Cardiac muscle cell (in vitro differentiated cells and primary cell): ENCODE data around the gene FRMD3. TPM values are rescaled to one million over a fixed set of nuclear protein-coding genes. Genes with fewer than 3 reads are reported as not detected.

ENCODE experiments used
- DNase-seq, 2 donors: peaks; one replicate each; pipeline versions ENCODE4 v3.0.0 to v3.0.0-alpha.2; 2010 to 2017; ENCODE audit warnings: low read depth in 1 of 2, low spot score in 1 of 2
- H3K27ac ChIP-seq: fragments of 200-600 bp; sonication (generic); 2 replicates; pipeline ENCODE4 v1.5.1; 2016
- H3K27me3 ChIP-seq: fragments of 200-600 bp; sonication (generic); 2 replicates; pipeline ENCODE4 v1.6.0; 2016; ENCODE audit warnings: control low read depth
- H3K36me3 ChIP-seq: fragments of 200-600 bp; sonication (generic); 2 replicates; pipeline ENCODE4 v1.5.1; 2016; ENCODE audit warnings: control low read depth
- H3K4me1 ChIP-seq: fragments of 200-600 bp; sonication (generic); 2 replicates; pipeline ENCODE4 v1.8.1; 2017; ENCODE audit warnings: low read depth, mild to moderate bottlenecking, mixed run types
- H3K4me3 ChIP-seq: fragments of 200-600 bp; sonication (generic); 2 replicates; pipeline ENCODE4 v1.5.1; 2016; ENCODE audit warnings: mild to moderate bottlenecking
- H3K9me3 ChIP-seq: fragments of 200-600 bp; sonication (generic); 2 replicates; pipeline ENCODE4 v1.5.1; 2017; ENCODE audit warnings: low read depth, mild to moderate bottlenecking, control low read depth
- polyA plus RNA-seq: library from polyadenylated mRNA; unstranded; fragments of >200 nt; fragmentation: Nextera tagmentation; extraction: Ambion mirVana; gene quantifications from 2 replicates; pipeline ENCODE4 v1.2.1, GENCODE V29; 2016
- total RNA-seq: library from RNA; depleted of rRNA; stranded (reverse); fragments of >200 nt; gene quantifications from 2 replicates; pipeline ENCODE4 v1.2.3, GENCODE V29; 2016
- TF ChIP-seq, protein P1 (sequence below): IDR thresholded peaks from 2 replicates; pipeline ENCODE4 v1.5.1; 2012; ENCODE audit warnings: low read depth, mild to moderate bottlenecking, low read length

Gene FRMD3
- total and polyA plus RNA-seq, 2 experiments from 2014 or later = 61.5 to 66.4 TPM

DNA sequence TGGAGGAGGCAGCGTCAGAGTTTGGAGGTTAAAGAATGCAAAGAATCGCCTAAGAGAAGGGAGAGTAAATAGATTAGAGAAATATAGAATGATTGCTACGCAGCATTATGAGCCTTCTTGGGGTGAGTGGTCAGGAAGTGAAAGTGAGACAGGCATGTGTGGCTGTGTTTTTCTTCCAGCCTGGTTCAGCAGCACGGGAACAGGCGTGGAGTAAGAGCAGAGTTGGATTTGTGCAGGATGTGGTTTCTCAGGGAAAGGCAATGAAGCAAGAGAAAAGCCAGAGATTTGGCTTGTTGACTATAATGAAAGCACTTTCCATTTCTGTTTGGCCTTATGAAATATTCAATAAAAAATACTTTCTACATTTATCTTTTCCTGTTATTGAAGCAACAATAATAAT, 34.3 kb upstream of the FRMD3 start:
- H3K4me1 ChIP-seq = no peaks in the 10 kb centered on the region
- H3K36me3 ChIP-seq = no peaks in the 10 kb centered on the region
- no peak overlapping the region for H3K4me3 ChIP-seq
- H3K27me3 ChIP-seq = no peaks in the 10 kb centered on the region
- no peak overlapping the region for H3K27ac ChIP-seq
- DNase-seq = peak in 1 of 2 donors; percentile 93
- no peaks in the 10 kb centered on the region for H3K9me3 ChIP-seq
- TF ChIP-seq, protein P1, sequence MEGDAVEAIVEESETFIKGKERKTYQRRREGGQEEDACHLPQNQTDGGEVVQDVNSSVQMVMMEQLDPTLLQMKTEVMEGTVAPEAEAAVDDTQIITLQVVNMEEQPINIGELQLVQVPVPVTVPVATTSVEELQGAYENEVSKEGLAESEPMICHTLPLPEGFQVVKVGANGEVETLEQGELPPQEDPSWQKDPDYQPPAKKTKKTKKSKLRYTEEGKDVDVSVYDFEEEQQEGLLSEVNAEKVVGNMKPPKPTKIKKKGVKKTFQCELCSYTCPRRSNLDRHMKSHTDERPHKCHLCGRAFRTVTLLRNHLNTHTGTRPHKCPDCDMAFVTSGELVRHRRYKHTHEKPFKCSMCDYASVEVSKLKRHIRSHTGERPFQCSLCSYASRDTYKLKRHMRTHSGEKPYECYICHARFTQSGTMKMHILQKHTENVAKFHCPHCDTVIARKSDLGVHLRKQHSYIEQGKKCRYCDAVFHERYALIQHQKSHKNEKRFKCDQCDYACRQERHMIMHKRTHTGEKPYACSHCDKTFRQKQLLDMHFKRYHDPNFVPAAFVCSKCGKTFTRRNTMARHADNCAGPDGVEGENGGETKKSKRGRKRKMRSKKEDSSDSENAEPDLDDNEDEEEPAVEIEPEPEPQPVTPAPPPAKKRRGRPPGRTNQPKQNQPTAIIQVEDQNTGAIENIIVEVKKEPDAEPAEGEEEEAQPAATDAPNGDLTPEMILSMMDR = no peak

DNA sequence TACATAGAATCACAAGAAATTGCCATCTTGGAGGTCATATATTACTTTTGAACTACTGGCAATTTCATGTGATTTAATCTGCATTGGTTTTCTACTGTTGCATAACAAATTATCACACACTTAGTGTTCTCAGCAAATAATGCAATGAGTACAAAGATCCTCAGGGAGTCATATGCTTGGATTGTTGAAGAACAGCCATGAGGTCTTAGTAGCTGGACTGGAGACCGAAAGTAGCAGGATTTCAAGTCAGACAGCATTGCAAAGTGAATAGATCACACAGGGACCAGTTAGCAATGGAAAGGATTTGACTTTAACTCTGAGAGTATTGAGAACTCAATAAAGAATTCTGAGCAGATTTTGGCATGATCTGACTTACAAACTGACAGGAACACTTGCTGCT, 32.2 kb upstream of the FRMD3 start:
- no peaks in the 10 kb centered on the region for H3K27me3 ChIP-seq
- H3K4me3 ChIP-seq = no peak overlapping the region
- no peaks in the 10 kb centered on the region for H3K4me1 ChIP-seq
- DNase-seq = peak in 1 of 2 donors; percentile 36
- H3K36me3 ChIP-seq = no peaks in the 10 kb centered on the region
- TF ChIP-seq, protein P1 = no peak
- no peak overlapping the region for H3K27ac ChIP-seq
- no peaks in the 10 kb centered on the region for H3K9me3 ChIP-seq

GRCh38 chr9:83569326-83569725, 31.1 kb upstream of the FRMD3 start:
- Histone ChIP-seq H3K9me3 (no peaks in the 10 kb centered on the region), H3K4me1 (no peaks in the 10 kb centered on the region), H3K4me3 (no peak overlapping the region), H3K27me3 (no peaks in the 10 kb centered on the region), H3K36me3 (no peaks in the 10 kb centered on the region), H3K27ac (no peak overlapping the region)
- DNase-seq = no peak
- TF ChIP-seq, protein P1 = no peak

DNA sequence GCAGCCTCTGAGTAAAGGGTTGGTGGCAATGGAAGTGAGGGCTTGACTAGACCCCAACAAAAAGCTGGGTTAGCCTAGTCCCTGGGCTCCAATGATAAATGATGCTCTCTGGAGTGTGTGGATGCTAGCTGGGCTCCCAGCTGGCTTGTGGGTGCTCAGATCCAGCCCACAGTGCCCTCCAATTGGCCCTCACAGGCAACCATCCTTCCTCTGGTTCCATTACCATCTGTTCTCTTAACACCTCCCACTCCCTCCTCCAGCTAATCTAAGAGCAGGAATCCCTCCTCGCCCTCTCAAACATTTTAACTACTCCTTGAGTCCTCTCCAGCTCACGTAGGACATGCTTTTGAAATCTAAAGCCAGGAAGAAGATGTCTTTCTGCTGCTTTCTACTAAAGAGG, 25.2 kb upstream of the FRMD3 start:
- no peak overlapping the region for H3K27ac ChIP-seq
- H3K9me3 ChIP-seq = no peaks in the 10 kb centered on the region
- no peak for DNase-seq
- H3K4me1 ChIP-seq = no peaks in the 10 kb centered on the region
- peaks cover 6% of the 10 kb centered on the region for H3K27me3 ChIP-seq
- no peaks in the 10 kb centered on the region for H3K36me3 ChIP-seq
- TF ChIP-seq, protein P1 = no peak
- no peak overlapping the region for H3K4me3 ChIP-seq

DNA sequence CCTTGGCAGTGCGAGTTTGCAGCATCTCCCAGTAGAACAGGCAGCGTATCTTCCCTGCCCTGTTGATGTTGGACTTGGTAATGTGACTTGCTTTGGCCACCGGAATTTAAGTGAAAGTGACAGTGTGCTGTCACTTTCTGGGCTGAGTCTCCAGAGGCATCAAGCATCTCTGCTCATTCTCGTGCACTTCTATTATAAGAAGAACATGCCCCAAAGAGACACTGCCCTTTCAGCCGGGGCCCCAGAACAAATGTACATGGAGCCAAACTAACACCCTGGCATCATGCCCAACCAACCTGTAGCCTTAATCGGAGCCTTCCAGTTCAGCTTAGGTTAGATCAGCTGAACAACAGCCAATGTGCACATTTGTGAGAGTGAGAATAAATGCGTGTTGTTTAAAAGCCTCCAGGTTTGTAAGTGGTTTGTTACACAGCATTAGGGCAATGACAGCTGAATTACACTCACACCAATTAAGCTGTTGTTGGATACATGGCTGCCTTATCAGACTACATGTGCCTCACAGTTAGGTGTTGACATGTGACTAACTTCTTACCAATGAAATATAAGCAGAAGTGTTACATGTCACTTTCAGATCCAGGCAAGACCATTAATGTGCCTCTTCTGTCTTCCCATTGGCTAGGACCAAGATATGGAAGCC, 22.1 kb upstream of the FRMD3 start:
- Histone ChIP-seq H3K4me3 (no peak overlapping the region), H3K27ac (no peak overlapping the region), H3K4me1 (no peaks in the 10 kb centered on the region), H3K36me3 (no peaks in the 10 kb centered on the region), H3K9me3 (no peaks in the 10 kb centered on the region), H3K27me3 (peaks cover 6% of the 10 kb centered on the region)
- TF ChIP-seq, protein P1 = no peak
- peak in 1 of 2 donors; percentile 20 for DNase-seq

GRCh38 chr9:83557771-83558170, 19.6 kb upstream of the FRMD3 start:
- TF ChIP-seq, protein P1 = no peak
- no peak overlapping the region for H3K27ac ChIP-seq
- H3K4me1 ChIP-seq = no peaks in the 10 kb centered on the region
- H3K9me3 ChIP-seq = no peaks in the 10 kb centered on the region
- H3K36me3 ChIP-seq = no peaks in the 10 kb centered on the region
- no peak for DNase-seq
- H3K27me3 ChIP-seq = peaks cover 6% of the 10 kb centered on the region
- no peak overlapping the region for H3K4me3 ChIP-seq
